Effector memory CD4-positive, alpha-beta T cell (primary cell): ENCODE data around the gene GPC2.
"Not testable (repeated sequence)": the region's sequence is repeated elsewhere in the genome, so short reads cannot be mapped to it uniquely, and the experiment has no call there.

Experiments
- DNase-seq, 3 donors: peaks; one replicate each; pipeline ENCODE4 v3.0.0-alpha.2; 2020
- H3K27ac ChIP-seq: 2 replicates; pipeline ENCODE4 v1.7.0; 2013; ENCODE audit warnings: mild to moderate bottlenecking, low read length, moderate library complexity; ENCODE audit not compliant: insufficient read depth, poor library complexity, severe bottlenecking
- H3K27me3 ChIP-seq: replicated peaks from 2 replicates; pipeline ENCODE4 v1.7.0; 2013; ENCODE audit warnings: mild to moderate bottlenecking, low read length; ENCODE audit not compliant: insufficient read depth, control insufficient read depth, poor library complexity, severe bottlenecking
- H3K36me3 ChIP-seq: 2 replicates; pipeline ENCODE4 v1.7.0; 2013; ENCODE audit warnings: mild to moderate bottlenecking, low read length, moderate library complexity; ENCODE audit not compliant: control insufficient read depth, insufficient read depth
- H3K4me1 ChIP-seq: 2 replicates; pipeline ENCODE4 v1.7.0; 2013; ENCODE audit warnings: low read length, mild to moderate bottlenecking; ENCODE audit not compliant: control insufficient read depth, insufficient read depth, poor library complexity, severe bottlenecking
- H3K4me3 ChIP-seq: 2 replicates; pipeline ENCODE4 v1.7.0; 2013; ENCODE audit warnings: low read length, low read depth, mild to moderate bottlenecking; ENCODE audit not compliant: insufficient read depth, poor library complexity, severe bottlenecking
- H3K9me3 ChIP-seq: 2 replicates; pipeline ENCODE4 v1.7.0; 2013; ENCODE audit warnings: mild to moderate bottlenecking, low read length, moderate library complexity; ENCODE audit not compliant: control insufficient read depth

The GPC2 gene

DNA sequence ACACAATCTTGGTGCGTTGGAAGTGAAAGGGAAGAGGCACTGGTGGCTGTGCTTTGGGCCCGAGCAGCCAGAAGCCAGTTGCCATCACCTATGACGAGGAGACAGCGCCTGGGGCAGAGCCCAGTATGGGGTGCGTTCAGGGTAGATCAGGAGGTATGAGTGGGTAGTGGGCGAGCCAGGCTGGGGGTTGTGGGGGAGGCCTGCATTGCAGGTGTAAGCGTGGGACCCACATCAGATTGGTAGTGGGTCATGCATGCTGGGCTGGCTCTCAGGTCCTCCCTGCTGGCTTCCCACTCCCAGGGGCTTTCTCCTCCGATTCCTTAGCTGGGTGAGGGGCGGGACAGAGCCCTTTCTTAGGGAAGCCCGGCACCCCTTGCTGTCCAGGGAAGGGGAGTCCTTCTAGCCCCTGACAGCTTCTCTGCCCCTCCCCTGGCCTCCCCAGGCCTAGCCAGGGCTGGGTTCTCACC is 42.1 kb upstream of the GPC2 start:
- Histone ChIP-seq H3K36me3 (peaks cover 5% of the 10 kb centered on the region), H3K4me1 (peaks cover 32% of the 10 kb centered on the region), H3K4me3 (peak overlapping the region; percentile 28), H3K27me3 (no peaks in the 10 kb centered on the region), H3K27ac (peak overlapping the region; percentile 96), H3K9me3 (no peaks in the 10 kb centered on the region)
- DNase-seq, result peak in 1 of 3 donors; percentile 4

DNA sequence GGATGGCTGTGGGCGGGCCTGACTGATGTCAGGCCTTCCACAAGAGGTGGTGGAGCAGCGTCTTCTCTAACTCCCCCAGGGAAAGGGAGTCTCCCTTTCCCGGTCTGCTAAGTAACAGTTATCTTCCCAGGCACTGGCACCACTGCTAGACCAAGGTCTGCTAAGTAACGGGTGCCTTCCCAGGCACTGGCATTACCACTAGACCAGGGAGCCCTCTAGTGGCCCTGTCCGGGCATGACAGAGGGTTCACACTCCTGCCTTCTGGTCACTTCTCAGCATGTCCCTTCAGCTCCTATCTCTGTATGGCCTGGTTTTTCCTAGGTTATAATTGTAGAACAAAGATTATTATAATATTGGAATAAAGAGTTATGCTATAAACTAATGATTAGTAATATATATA is 40.8 kb upstream of the GPC2 start:
- H3K27me3 ChIP-seq, H3K9me3 ChIP-seq, H3K36me3 ChIP-seq: not testable (repeated sequence)
- peaks cover 32% of the 10 kb centered on the region for H3K4me1 ChIP-seq
- H3K4me3 ChIP-seq, result peak overlapping the region; percentile 37
- peak overlapping the region; percentile 96 for H3K27ac ChIP-seq
- peak; percentile 48 to 71 (median 51) for DNase-seq

DNA sequence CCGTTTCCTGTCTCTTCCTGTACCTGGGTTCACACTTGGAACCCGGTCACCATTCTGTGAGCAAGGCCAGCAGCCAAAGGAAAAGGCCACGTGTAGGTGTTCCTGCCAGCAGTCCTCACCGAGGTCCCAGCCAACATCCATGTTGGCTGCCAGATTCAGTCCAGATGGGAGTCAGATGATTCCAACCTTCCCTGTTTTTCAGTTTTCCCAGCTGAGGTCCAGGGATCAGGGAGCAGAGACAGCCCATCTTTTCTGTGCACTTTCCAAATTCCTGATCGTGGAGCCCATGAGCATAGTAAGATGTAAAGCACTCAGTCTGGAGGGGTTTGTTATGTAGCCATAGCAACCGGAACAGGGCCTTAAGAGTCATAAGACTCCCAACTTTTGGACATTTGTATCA is 38.7 kb upstream of the GPC2 start:
- no peaks in the 10 kb centered on the region for H3K9me3 ChIP-seq
- H3K4me3 ChIP-seq, result no peak overlapping the region
- H3K36me3 ChIP-seq, result no peaks in the 10 kb centered on the region
- no peak for DNase-seq
- no peaks in the 10 kb centered on the region for H3K27me3 ChIP-seq
- H3K4me1 ChIP-seq, result peaks cover 23% of the 10 kb centered on the region
- no peak overlapping the region for H3K27ac ChIP-seq

DNA sequence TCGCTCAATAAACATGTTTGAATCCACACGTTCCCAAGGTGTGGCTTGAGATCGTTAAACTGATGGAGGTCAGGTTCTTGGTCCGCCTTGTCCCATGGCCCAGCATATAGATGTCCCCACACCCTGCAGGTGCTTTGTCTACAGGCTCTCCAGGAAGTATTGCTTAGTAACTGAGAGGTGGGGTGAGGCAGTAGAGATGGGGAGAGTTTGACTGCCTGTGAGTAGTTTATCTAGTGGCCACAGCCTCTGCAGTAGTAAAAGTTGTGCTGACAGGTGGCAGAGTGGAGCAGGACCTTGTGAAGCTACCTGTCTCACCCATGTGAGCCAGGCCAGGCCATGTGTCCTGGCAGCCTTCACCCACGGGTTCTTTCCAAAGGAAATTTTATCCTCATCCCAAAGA is 37.2 kb upstream of the GPC2 start:
- not testable (repeated sequence) for H3K36me3 ChIP-seq, H3K27me3 ChIP-seq, H3K9me3 ChIP-seq, H3K4me3 ChIP-seq, H3K27ac ChIP-seq, DNase-seq
- H3K4me1 ChIP-seq, result peaks cover 20% of the 10 kb centered on the region

DNA sequence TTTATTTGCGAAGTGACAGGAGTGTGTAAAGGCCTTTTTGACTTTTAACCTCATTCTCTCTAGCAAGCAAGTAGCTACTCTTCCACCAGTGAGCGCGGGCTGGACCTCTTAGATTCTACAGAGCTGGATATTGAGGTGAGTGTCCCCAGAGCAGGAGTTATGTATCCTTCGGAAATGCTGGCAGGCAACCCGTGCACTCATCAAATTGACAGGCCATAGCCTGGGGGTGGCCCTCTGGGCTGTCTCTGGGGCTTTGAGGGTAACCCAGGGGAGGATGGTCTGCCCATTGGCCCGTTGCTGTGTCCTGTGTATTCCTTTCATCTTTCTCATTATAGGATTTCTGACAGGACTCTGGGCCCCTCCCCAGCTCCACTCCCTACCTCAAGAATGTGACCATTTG is 36.5 kb upstream of the GPC2 start:
- Histone ChIP-seq H3K36me3 (no peaks in the 10 kb centered on the region), H3K4me1 (peaks cover 20% of the 10 kb centered on the region), H3K9me3 (no peaks in the 10 kb centered on the region), H3K4me3 (no peak overlapping the region), H3K27me3 (no peaks in the 10 kb centered on the region), H3K27ac (no peak overlapping the region)
- no peak for DNase-seq

DNA sequence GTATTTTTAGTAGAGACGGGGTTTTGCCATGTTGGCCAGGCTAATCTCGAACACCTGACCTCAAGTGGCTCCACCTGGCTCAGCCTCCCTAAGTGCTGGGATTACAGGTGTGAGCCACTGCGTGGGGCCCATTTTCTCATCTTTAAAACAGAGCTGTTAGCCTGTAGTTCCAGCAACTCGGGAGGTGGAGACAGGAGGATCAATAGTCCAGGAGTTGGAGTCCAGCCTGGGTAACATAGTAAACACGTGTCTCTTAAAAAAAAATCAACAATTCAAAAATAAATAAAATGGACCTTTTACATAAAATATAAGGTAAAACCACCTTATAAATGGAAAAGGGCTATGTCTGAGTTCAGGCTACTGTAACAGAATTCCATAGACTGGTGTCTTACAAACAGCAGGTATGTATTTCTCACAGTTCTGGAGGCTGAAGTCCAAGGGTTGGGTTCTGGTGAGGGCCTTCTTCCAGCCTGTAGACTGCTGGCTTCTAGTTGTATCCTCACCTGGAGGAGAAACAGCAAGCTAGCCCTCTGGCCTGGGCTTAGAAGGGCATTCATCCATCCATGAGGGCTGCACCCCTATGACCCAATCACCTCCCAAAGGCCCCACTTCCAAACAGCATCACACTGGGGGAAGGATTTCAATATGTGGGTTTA is 35.6 kb upstream of the GPC2 start:
- Histone ChIP-seq H3K4me1 (peaks cover 21% of the 10 kb centered on the region), H3K36me3 (no peaks in the 10 kb centered on the region), H3K27ac (no peak overlapping the region), H3K4me3 (no peak overlapping the region), H3K9me3 (no peaks in the 10 kb centered on the region), H3K27me3 (no peaks in the 10 kb centered on the region)
- DNase-seq, result no peak

DNA sequence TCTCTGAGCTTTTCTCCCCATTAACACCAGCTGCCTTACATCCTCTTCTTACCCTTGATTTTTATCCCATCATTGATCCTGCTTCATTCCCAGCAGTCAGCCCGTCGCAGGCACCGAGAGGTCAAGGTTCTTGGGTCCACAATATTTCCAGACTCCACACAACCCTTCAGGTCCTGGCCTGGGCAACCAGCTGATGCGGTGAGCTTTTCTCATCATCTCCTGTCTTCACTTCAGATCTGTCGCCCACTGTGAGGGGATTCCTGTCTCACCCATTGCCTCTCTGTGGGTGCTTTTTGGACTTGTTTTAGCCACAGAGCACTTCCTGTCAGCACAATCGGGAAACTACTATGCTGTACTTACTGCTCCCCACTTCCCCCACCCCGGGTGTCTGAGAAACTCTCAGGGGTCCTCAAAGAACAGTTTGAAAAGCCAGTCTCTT is 34.2 kb upstream of the GPC2 start:
- no peak overlapping the region for H3K4me3 ChIP-seq

DNA sequence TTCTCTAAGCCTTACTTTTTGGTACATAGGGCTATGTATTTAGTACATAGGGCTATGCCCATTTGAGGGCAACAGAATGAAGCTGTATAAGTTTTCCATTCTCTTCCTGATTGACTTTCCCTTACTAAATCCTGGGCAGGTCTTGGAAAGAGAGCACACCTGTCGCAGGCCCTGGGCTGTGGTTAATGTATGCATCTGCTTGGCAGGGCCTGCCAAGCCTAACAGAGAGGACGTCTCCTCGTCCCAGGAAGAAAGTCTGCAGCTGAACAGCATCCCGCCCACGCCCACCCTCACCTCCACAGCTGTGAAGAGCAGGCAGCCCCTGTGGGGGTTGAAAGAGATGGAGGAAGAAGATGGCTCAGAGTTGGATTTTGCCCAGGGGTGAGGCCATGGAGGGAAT is 33.6 kb upstream of the GPC2 start:
- H3K4me1 ChIP-seq, result peaks cover 19% of the 10 kb centered on the region
- no peaks in the 10 kb centered on the region for H3K9me3 ChIP-seq
- no peak for DNase-seq
- no peaks in the 10 kb centered on the region for H3K27me3 ChIP-seq
- H3K4me3 ChIP-seq, result no peak overlapping the region
- no peaks in the 10 kb centered on the region for H3K36me3 ChIP-seq
- peak overlapping the region; percentile 39 for H3K27ac ChIP-seq

More for the DNA sequence above, 34.2 kb upstream of the GPC2 start:
- Histone ChIP-seq H3K27me3 (no peaks in the 10 kb centered on the region), H3K4me1 (peaks cover 19% of the 10 kb centered on the region), H3K36me3 (no peaks in the 10 kb centered on the region), H3K27ac (peak overlapping the region; percentile 39), H3K9me3 (no peaks in the 10 kb centered on the region)
- DNase-seq, result no peak

DNA sequence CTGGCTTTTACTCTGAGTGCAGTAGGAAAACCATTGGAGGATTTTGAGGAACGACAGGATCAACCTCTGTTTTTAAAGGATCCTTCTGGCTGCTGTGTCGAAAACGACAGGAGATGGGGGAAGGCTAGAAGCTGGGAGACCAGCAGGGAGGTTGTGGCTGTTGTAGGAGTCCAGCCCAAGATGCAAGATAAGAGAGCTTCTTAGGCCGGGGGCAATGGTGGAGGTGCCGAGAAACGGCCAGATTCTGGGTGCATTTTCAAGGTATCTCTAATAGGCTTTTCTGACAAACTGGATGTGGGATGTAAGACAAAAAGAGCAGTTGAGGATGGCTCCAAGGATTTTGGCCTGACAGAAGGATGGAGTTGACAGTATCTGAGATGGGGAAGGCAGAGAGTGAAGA is 32.3 kb upstream of the GPC2 start:
- H3K36me3 ChIP-seq, result no peaks in the 10 kb centered on the region
- H3K9me3 ChIP-seq, result no peaks in the 10 kb centered on the region
- no peak overlapping the region for H3K4me3 ChIP-seq
- H3K27ac ChIP-seq, result no peak overlapping the region
- DNase-seq, result no peak
- no peaks in the 10 kb centered on the region for H3K27me3 ChIP-seq
- peaks cover 19% of the 10 kb centered on the region for H3K4me1 ChIP-seq

DNA sequence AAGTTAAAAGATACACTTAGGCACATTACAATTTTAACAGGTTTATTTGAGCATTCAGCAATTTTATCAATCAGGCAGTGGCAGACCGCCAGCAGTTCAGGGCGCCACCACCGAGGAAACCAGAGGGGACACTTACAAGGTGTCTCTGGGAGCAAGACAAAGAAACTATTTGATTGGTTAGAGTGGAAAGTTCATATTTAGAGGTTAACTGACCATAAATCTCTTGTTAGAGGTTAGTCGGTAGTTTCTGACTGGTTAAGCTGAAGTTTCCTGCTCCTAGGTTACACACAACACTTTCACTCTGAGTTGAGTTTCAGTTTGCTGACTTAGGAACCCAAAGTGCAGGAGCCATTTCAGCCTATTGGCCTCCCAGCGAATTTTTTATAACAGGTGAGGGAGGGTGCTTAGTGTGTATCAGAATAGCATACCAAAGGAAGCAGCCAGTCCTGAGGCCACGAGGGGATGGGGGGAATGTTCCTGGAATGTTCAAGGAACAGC is 31.8 kb upstream of the GPC2 start:
- Histone ChIP-seq H3K36me3 (no peaks in the 10 kb centered on the region), H3K27ac (no peak overlapping the region), H3K9me3 (no peaks in the 10 kb centered on the region), H3K4me3 (no peak overlapping the region), H3K4me1 (peaks cover 19% of the 10 kb centered on the region), H3K27me3 (no peaks in the 10 kb centered on the region)
- no peak for DNase-seq
